Esophagus muscularis mucosa (tissue), 4 donors: ENCODE measurements around the gene ZSWIM6. TPM values are rescaled to one million over a fixed set of nuclear protein-coding genes. Genes with fewer than 3 reads are reported as not detected.

ENCODE experiments used
- DNase-seq: peaks from one replicate; pipeline ENCODE4 v3.0.0-alpha.2; 2017; ENCODE audit errors: extremely low spot score
- H3K27ac ChIP-seq, 4 donors: fragments of 200-600 bp; sonication (generic); replicated peaks in 1 of 4; 1 replicate in 3 of 4; 2 replicates in 1 of 4; pipeline ENCODE4 v1.5.1; 2016 to 2019; ENCODE audit warnings: mild to moderate bottlenecking in 1 of 4
- H3K27me3 ChIP-seq, 4 donors: fragments of 200-600 bp; sonication (generic); one replicate each; pipeline versions ENCODE4 v1.5.1 to v1.6.0; 2016 to 2019
- H3K36me3 ChIP-seq, 4 donors: fragments of 200-600 bp; sonication (generic); one replicate each; pipeline ENCODE4 v1.5.1; 2016 to 2019
- H3K4me1 ChIP-seq, 4 donors: fragments of 200-600 bp; sonication (generic); one replicate each; pipeline ENCODE4 v1.5.1; 2016 to 2019
- H3K4me3 ChIP-seq, 4 donors: fragments of 200-600 bp; sonication (generic); 1 replicate in 2 of 4; 2 replicates in 2 of 4; pipeline ENCODE4 v1.5.1; 2016 to 2019; ENCODE audit warnings: mild to moderate bottlenecking in 4 of 4, moderate library complexity in 1 of 4
- H3K9me3 ChIP-seq, 4 donors: fragments of 200-600 bp; sonication (generic); 1 replicate in 3 of 4; 2 replicates in 1 of 4; pipeline ENCODE4 v1.5.1; 2016 to 2019
- EP300 ChIP-seq: sonication (generic); formaldehyde crosslinking; IDR thresholded peaks from one replicate; pipeline ENCODE4 v1.6.1; 2017; ENCODE audit warnings: antibody characterized with exemption
- POLR2A ChIP-seq: fragments of 450-650 bp; IDR thresholded peaks from one replicate; pipeline ENCODE4 v1.6.1; 2017; ENCODE audit warnings: antibody characterized with exemption, moderate library complexity, mild to moderate bottlenecking, low read depth
- POLR2AphosphoS5 ChIP-seq, 2 donors: sonication (generic); formaldehyde crosslinking; IDR thresholded peaks; one replicate each; pipeline ENCODE4 v1.6.1; 2017; ENCODE audit warnings: antibody characterized with exemption in 2 of 2
- WGBS: methylation state at CpG from one replicate; pipeline ENCODE4 v1.1.5; 2018; 5-methylcytosine and 5-hydroxymethylcytosine counted together
- intact Hi-C: fragments of 100-400 bp; cut with DNase I; formaldehyde crosslinking; loops from one replicate; pipeline ENCODE4 v1.15.1; 2023
- total RNA-seq, 4 donors: library from RNA; depleted of rRNA; stranded (reverse); fragments of >200 nt; gene quantifications; one replicate each; pipeline versions ENCODE4 v1.1.0 to v1.2.1, GENCODE V29; 2016
- TF ChIP-seq, protein P1 (sequence below), 3 experiments: fragments of 200-600 bp in 2 of 3; fragments of 450-650 bp in 1 of 3; sonication (generic) in 2 of 3; IDR thresholded peaks; one replicate each; pipeline ENCODE4 v1.5.1; 2017 to 2019; ENCODE audit warnings: antibody characterized with exemption in 3 of 3, mild to moderate bottlenecking in 2 of 3, moderate library complexity in 1 of 3

Gene ZSWIM6
- total RNA-seq, 4 donors from 2014 or later = 10.2 to 16.4 (median 12.5) TPM

DNA sequence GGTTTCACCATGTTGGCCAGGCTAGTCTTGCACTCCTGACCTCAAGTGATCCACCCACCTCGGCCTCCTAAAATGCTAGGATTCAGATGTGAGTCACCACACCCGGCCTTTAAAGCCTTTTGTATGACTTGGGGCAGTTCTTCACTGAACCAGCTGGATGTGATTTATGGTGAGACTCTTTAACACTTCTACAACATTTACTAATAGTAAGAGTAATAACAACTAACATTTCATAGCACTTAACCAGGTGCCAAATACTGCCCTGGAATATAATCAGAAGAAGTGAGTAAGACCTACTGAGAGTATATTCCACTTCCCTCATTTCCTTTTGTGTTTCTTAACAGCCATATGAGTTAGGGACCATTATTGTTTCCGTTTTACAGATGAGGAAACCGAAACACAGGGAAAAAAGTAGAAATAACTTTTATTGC is 10.0 kb downstream of the ZSWIM6 start:
- H3K36me3 ChIP-seq = no peaks in the 10 kb centered on the region
- intact Hi-C loops = loop anchor here (5.0 kb wide), 1 partner anchor 315 kb away; no protein-coding TSS in a partner anchor
- TF ChIP-seq, protein P1, sequence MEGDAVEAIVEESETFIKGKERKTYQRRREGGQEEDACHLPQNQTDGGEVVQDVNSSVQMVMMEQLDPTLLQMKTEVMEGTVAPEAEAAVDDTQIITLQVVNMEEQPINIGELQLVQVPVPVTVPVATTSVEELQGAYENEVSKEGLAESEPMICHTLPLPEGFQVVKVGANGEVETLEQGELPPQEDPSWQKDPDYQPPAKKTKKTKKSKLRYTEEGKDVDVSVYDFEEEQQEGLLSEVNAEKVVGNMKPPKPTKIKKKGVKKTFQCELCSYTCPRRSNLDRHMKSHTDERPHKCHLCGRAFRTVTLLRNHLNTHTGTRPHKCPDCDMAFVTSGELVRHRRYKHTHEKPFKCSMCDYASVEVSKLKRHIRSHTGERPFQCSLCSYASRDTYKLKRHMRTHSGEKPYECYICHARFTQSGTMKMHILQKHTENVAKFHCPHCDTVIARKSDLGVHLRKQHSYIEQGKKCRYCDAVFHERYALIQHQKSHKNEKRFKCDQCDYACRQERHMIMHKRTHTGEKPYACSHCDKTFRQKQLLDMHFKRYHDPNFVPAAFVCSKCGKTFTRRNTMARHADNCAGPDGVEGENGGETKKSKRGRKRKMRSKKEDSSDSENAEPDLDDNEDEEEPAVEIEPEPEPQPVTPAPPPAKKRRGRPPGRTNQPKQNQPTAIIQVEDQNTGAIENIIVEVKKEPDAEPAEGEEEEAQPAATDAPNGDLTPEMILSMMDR (IDR thresholded peaks at IDR 0.05) = no peak
- TF ChIP-seq EP300 (no peak), POLR2AphosphoS5 (IDR thresholded peaks at IDR 0.05) (no peak), POLR2A (no peak)
- 54% methylated on average over 4 of the region's 4 CpGs for WGBS
- no peaks in the 10 kb centered on the region for H3K27me3 ChIP-seq
- H3K4me1 ChIP-seq = peaks cover 19 to 61% (median 52%) of the 10 kb centered on the region in 4 donors
- H3K4me3 ChIP-seq = no peak overlapping the region
- no peak for DNase-seq
- no peak overlapping the region for H3K27ac ChIP-seq
- no peaks in the 10 kb centered on the region for H3K9me3 ChIP-seq

DNA sequence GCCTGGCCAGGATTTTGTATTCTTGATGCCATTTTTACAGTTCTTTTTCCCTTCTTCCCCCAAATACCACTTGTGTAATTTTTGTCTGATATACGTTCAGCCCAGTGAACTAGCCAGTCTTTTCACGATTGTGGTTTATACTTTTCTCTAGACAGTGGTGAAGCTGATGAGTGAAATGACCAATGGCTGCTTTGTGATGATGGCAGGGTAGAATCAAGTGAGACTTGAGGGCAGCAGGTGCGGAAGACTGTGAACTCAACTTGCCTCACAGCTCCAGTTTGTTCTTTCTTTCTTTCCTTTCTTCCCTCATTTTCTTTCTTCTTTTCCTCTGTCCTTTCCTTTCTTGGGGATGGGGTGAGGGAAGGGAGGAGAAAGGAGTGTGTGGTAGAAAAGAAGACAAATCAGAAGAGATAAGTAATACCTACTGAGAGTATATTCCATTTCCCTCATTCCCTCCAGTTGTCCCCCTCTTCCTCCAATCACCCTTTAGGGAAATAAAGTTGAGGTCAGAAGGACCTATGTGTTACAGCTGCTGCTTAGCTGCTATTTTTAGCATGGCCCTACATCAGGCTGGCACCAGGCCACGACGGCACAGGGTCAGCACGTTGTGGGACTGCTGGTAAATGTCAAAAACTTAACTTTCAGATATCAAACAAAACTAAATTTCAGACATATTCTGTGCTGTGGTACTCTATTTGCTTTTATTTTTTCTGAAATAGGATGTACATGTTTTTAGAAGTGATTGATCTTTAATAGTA is 12.3 kb downstream of the ZSWIM6 start:
- Histone ChIP-seq H3K27me3 (no peaks in the 10 kb centered on the region), H3K9me3 (no peaks in the 10 kb centered on the region), H3K27ac (no peak overlapping the region), H3K4me3 (no peak overlapping the region), H3K4me1 (peaks cover 25 to 71% (median 65%) of the 10 kb centered on the region in 4 donors), H3K36me3 (no peaks in the 10 kb centered on the region)
- DNase-seq = no peak
- WGBS = 45% methylated on average over 6 of the region's 6 CpGs
- intact Hi-C loops = loop anchor here (5.0 kb wide), 1 partner anchor 313 kb away; no protein-coding TSS in a partner anchor
- TF ChIP-seq, protein P1 (IDR thresholded peaks at IDR 0.05) = no peak
- TF ChIP-seq EP300 (no peak), POLR2AphosphoS5 (IDR thresholded peaks at IDR 0.05) (no peak), POLR2A (no peak)

DNA sequence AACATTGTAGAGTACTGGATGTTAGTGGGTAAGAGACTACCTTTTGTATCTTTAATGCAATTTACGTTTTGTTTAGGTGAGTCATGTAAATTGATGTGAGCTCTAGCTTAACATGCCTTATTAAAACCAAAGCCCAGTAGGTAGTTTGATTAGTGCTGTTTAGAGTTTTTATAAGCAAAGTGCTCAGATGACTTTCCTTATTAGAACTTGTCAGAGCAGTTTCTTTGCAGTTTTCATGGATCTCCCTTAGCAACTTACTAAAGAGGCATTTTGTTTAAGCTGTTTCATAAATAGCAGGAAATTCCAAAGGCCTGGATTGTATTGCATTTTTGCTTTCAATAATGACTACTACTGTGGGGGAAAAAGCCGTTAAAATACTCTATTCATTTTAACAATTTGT is 14.5 kb downstream of the ZSWIM6 start:
- H3K27ac ChIP-seq = no peak overlapping the region
- no peak overlapping the region for H3K4me3 ChIP-seq
- peaks cover 31 to 83% (median 70%) of the 10 kb centered on the region in 4 donors for H3K4me1 ChIP-seq
- H3K27me3 ChIP-seq = no peaks in the 10 kb centered on the region
- no peak for DNase-seq
- intact Hi-C loops = no loop called here
- H3K9me3 ChIP-seq = no peaks in the 10 kb centered on the region
- TF ChIP-seq POLR2A (no peak), EP300 (no peak), POLR2AphosphoS5 (IDR thresholded peaks at IDR 0.05) (no peak)
- TF ChIP-seq, protein P1 (IDR thresholded peaks at IDR 0.05) = no peak
- WGBS = 79% methylated on average over 2 of the region's 2 CpGs
- H3K36me3 ChIP-seq = no peaks in the 10 kb centered on the region

DNA sequence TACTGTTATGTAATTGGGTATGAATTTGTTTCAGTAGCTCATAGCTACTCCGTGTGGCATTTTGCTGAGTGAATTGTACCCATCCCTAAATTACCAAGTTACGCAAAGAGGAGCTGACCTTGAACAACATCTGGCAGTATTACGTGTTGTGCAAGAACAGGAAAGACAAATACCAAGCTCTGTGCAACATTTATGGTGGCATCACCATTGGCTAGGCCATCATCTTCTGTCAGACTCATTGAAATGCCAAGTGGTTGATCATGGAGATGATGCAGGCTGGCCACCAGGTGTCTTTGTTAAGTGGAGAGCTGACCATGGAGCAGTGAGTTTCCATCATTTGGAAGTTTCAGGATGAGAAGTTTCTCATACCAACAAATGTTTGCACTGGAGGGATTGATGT is 15.0 kb downstream of the ZSWIM6 start:
- H3K27ac ChIP-seq = no peak overlapping the region
- no peaks in the 10 kb centered on the region for H3K27me3 ChIP-seq
- H3K4me3 ChIP-seq = no peak overlapping the region
- TF ChIP-seq, protein P1 (IDR thresholded peaks at IDR 0.05) = no peak
- TF ChIP-seq POLR2A (no peak), EP300 (no peak), POLR2AphosphoS5 (IDR thresholded peaks at IDR 0.05) (no peak)
- peaks cover 36 to 83% (median 71%) of the 10 kb centered on the region in 4 donors for H3K4me1 ChIP-seq
- no peak for DNase-seq
- 74% methylated on average over 3 of the region's 3 CpGs for WGBS
- no peaks in the 10 kb centered on the region for H3K9me3 ChIP-seq
- H3K36me3 ChIP-seq = no peaks in the 10 kb centered on the region
- intact Hi-C loops = no loop called here
